HG03378 (cell line): ENCODE results near the gene PALLD.

Source experiments
- ATAC-seq: cut with Tn5 transposase; IDR thresholded peaks from one replicate; pipeline ENCODE4 v1.9.1; 2021; ENCODE audit warnings: mild to moderate bottlenecking, moderate library complexity; ENCODE audit not compliant: unreplicated experiment

The PALLD gene

GRCh38 chr4:168618577-168619265 is 121.9 kb downstream of the PALLD start:
- no peak for ATAC-seq

DNA sequence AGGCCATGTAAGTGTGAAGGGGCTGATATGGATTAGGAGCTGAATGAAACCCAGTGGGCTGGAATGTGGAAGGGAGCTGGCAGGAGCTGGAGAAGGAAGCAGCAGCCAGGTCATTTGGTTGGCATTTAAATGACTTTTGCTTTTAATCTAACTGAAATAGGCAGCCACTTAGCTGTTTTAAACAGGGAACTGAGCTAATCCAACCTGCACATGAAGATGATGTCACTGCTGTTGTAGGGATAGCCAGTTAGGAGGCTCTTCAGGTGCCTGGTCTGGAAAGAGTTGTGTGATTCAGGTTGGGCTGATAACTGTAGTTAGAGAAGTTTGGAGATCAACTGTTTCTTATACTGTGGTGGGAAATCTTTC is 122.4 kb downstream of the PALLD start:
- no peak for ATAC-seq

DNA sequence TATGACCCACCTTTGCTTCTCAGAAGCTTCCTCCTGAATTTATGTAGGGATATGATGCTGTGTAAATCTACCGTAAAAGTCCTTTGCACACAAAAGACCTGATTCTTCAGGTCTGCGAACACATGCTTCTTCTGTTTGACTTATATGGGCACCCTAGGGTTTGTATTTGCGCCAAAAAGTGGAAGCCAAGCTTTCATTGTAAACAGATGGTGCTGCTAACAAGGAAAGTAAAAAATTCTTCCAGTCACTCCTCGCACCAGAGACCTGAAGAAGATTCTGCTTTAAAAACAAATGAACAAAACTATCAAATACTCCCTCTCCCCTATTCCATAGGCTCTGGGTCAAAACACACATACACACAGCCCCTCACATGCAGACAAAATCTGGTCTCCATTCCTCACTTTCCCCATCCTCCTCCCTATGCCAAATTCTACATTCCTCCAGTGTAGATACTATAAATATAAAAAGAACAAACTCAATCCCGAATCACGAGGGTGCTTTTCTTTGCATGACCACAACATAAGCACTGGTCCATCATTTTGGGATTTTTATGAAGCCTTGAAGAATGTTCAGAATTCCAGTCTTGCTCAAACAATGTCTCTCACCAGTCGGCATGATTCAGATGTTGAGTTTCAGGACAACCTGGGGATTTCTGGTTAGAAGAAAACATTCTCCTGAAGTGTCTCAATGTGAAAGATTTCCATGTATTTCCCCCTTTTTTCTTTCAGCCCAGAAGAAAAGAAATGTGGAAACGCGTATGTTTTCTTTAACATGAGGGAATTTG is 125.1 kb downstream of the PALLD start:
- no peak for ATAC-seq

- ATAC-seq = no peak
These were observed 125.7 kb downstream of the PALLD start for GRCh38 chr4:168622600-168622999.

DNA sequence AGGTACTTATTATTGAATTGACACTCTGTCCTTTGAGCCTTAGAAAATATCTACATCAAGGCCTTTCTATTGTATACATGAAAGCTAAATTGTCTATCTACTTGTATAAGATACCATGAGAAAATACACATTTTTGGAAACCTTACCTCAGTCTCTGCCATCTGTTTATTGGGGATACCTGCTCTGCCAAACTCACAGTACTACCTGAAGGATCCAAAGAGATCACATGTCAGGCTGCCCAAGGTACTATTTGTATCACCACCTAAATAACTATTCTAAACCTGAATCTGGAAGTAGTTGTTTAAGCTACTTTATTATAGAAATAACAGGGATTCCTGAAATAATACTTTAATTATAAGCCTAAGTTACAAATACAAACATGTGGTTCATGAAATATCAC is 126.2 kb downstream of the PALLD start:
- ATAC-seq = no peak

- no peak for ATAC-seq
These were observed 126.6 kb downstream of the PALLD start for GRCh38 chr4:168623484-168623883.

- no peak for ATAC-seq
These were observed 131.4 kb downstream of the PALLD start for GRCh38 chr4:168628251-168628650.

GRCh38 chr4:168629566-168629965 is 132.7 kb downstream of the PALLD start:
- ATAC-seq = no peak

DNA sequence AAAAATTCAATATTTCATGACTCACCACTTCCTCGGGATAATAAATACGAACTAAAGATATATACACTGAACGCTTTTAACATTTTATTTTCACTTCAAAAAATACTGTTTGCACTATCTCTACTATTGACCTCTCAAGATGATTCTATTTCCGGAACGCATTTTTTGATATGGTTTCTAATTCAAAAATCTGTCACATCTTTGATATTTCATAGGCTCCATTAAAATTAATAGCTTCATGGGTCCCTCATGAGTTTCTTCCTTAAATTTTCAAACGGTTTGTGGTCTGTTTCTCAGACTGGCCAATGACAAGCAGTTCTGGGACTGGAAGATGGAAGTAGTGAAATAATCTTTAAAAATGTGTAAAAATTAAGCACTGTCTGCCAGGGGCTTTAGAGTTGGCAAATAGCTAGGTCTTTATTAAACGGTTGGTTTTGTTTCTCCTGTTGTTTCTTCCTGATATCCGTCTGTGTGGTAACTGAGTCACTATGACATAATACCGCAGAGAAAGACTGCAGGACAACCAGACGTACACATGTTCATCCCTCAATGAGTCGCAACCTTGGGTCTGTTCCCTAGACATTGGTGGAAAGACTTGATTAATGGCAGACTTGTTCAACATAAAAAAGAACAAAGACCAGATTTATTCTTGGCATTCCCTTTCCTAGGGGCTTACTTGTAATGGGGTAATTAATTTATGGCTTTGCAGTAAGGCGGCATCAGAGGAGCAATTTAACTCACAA is 133.8 kb downstream of the PALLD start:
- ATAC-seq = no peak

DNA sequence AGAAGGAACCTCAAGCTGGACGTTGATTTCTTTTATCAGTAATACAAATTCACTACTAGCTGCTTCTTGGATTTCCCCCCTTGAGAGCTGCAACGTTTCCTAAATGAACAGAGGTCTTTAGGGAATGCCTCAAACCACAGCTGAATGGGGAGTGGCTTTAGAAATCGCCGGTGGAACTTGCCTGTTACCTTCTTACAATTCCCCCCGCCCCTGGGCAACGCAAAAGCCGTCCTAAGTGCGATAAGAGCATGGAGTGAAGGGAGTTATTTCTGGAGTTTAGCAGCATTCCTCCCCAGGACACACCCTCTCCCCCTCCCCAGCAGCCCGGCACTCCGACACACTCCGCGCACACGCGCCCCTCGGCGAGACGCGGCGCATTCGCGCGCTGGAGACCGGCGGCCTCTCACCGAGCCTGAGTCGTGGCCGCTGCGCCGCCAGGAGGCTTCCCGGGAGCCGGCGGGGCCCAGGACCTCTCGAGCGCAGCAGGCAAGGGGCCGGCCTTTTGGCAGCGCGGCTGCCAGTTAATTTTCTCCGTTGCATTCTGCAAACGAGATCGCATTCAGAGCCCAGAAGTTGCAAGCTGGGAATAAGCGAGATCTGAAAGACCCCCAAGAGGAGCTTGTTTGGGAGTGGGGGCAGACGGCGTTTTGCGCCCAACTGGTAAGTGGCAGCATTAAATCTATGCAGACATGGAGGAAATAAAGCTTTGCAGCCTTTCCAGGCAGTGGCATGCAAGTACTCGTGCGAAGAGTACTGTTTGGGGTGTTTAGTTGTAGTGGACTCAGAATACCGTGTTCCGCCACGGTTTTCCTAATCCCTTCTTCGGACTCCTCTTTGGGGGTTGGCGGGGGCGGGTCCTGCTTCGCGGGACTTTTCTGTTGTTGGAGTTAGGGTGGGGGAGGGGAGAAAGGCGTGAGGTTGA is 134.7 kb downstream of the PALLD start:
- no peak for ATAC-seq

DNA sequence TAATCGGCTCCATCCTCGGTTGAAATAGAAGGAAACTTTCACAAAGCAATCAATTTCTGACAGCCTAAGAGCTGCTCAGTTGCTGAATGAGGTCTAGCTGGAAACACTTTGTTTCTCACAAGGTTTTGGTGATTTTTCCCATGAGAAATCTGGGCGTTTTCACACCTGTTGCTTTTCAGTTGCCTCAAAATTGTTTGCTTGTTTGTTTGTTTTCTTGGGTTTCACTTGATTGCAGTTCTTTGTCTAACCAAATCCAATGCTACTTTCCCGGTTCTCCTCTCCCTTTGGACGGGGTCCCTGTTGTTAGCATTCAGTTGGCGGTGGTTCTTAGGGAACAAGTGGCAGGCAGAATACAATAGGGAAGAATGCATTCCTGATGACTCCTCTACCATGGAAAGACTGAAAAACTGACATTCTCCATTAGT is 135.5 kb downstream of the PALLD start:
- no peak for ATAC-seq

DNA sequence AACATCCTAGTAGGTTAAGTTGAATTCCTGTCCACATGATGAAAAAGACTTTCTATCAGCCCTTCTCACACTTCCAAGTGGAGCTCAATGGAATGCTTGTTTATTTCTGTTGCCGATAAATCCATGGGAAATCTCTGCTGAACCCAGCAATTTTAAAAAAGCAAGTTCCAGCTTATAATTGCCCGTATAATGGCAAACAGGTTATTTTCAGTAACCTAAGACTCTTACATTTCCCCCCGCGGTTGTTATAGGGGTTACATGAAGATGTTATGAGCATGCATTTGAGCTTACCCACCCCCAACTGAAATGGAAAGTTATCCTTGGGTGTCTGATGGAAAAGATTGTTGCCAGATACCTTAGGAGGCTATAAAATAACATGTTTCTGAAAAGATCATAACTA is 136.2 kb downstream of the PALLD start:
- ATAC-seq = no peak

GRCh38 chr4:168633496-168633895 is 136.6 kb downstream of the PALLD start:
- no peak for ATAC-seq

DNA sequence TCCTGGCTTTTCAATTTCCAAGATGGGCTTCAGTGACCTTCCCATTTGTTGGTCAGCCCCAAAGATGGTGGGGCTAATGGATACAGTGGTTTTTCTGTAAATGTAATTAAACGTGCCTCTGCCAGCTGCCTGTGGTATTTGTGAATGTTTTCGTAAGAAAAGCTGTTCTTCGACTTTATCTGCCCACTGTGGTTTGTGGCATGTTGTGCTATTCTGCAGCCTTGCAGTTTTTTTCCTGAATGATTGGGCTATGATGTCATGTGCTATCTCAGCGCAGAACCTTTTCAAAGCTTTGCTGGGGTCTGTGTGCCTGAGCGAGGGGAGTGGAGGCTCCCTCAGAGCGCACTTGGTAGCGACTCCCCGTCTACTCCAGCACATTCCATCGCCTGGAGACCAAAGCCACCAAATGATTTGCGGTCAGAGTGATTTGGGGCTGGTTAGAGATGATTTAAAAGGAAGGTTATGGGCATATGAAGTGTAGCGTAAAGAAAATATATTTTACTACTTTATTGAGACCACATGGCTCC is 137.5 kb downstream of the PALLD start:
- ATAC-seq = no peak

DNA sequence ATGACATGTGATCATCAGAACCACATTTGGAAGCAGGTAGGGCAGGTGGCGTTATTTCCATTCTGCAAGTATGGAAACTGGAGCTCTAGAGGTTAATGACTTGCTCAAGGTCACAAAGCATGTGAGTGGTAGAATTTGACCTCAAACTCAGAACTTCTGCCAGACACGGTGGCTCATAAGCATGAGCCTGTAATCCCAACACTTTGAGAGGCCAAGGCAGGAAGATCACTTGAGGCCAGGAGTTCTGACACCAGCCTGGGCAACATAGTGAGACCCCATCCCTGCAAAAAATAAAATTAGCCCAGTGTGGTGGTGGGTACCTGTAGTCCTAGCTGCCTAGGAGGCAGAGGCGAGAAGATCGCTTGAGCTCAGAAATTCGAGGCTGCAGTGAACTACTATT is 139.2 kb downstream of the PALLD start:
- ATAC-seq = no peak

- ATAC-seq = no peak
These were observed 139.8 kb downstream of the PALLD start for GRCh38 chr4:168636506-168637196.

DNA sequence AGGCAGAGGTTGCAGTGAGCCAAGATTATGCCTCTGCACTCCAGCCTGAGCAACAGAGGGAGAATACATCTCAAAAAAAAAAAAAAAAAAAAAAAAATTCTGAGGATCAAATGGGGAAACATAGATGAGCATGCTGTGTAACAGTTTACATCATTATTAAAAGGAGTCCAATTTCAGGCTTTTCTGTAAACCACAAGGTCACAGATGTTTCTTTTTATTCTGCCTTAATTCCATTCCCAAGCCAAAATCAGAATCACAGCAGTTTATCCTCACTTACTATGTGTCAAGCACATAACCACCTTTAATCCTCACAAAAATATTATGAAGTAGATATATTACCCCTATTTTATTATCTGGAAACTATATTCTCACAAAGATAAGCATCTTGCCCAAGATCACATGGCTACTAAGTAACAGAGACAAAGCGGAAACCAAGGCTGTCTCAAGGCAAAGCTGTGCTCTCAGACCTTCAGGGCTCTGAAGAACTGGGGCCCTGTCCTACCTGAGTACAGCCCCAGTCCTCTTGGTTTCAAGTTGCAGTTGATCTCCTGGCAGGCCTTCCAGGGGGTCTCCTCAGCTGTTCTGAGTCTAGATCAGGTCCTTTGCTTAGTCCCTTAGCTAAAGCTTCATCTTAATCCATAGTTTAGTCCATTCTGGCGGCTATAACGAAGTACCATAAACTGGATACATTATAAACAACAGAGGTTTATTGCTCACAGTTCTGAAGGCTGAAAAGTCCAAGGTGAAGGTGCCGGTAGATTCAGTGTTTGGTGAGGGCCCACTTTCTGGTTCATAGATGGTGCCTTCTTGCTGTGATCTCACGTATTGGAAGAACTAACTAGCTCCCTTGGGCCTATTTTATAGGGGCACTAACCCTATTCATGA is 141.3 kb downstream of the PALLD start:
- ATAC-seq = no peak

DNA sequence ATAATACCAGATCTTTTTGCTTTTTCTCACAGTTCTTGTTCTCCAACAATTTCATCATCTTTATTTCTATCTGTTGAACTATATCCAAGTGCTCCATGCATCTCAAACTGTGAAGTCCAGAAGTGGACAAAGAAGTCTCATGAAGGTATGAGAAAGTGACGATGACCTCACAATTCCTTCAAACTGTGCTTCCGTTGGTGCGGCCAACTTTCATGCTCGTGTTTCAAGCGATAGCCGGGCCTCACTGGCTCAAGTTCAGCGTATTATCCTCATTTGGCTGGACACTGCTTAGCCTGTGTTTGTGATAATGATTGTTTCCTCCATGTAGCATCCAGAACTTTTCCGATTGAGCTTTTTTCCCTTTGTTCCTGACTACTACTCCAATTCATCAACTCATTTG is 143.1 kb downstream of the PALLD start:
- ATAC-seq = no peak

DNA sequence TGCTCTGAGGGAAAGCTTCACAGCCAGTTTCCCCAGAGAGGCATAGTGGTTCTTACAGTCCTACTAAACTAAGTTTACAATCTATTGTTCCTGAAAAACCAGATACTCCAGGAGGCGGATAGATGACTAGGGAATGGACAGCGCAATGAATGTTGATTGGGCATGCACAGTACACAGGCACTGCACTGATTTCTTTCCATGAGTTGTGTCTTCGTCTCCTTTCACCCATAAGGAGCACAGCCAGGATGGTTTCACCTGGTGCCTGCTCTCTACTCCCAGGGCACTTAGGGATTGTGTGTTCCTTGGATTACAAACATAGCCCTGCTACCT is 144.9 kb downstream of the PALLD start:
- ATAC-seq = no peak
